Endothelial cell (in vitro differentiated cells): Measurements from ENCODE around the gene FGGY. TPM values are rescaled to one million over a fixed set of nuclear protein-coding genes. Genes with fewer than 3 reads are reported as not detected.
"Not testable (repeated sequence)": the region's sequence is repeated elsewhere in the genome, so short reads cannot be mapped to it uniquely, and the experiment has no call there.

Source experiments
- DNase-seq: peaks from one replicate; pipeline ENCODE4 v3.0.0; 2021; ENCODE audit warnings: low spot score
- H3K27ac Mint-ChIP-seq: one replicate; pipeline ENCODE4 v1.8.0; 2021; ENCODE audit warnings: mixed read lengths, inconsistent platforms; ENCODE audit not compliant: unreplicated experiment
- H3K27me3 Mint-ChIP-seq: one replicate; pipeline ENCODE4 v1.8.0; 2021; ENCODE audit warnings: mild to moderate bottlenecking, moderate library complexity, mixed read lengths, inconsistent platforms; ENCODE audit not compliant: unreplicated experiment
- H3K36me3 Mint-ChIP-seq: one replicate; pipeline ENCODE4 v1.8.0; 2021; ENCODE audit warnings: mild to moderate bottlenecking, low read depth, mixed read lengths, inconsistent platforms; ENCODE audit not compliant: unreplicated experiment
- H3K4me1 Mint-ChIP-seq: one replicate; pipeline ENCODE4 v1.8.0; 2021; ENCODE audit warnings: mild to moderate bottlenecking, mixed read lengths, inconsistent platforms; ENCODE audit not compliant: unreplicated experiment
- H3K4me3 Mint-ChIP-seq: one replicate; pipeline ENCODE4 v1.8.0; 2021; ENCODE audit warnings: mild to moderate bottlenecking, mixed read lengths, inconsistent platforms; ENCODE audit not compliant: unreplicated experiment
- H3K9me3 Mint-ChIP-seq: one replicate; pipeline ENCODE4 v1.8.0; 2021; ENCODE audit warnings: mixed read lengths, inconsistent platforms; ENCODE audit not compliant: unreplicated experiment
- long read RNA-seq: library from polyadenylated mRNA; unstranded; transcript quantifications from one replicate; pipeline ENCODE4 v2.0.0, GENCODE V29; 2020; ENCODE audit not compliant: unreplicated experiment
- total RNA-seq: library from RNA; stranded (reverse); fragmentation: NEBNext Ultra II Directional; extraction: Animal tissue kit (Norgen Biotek cat#: 25700); gene quantifications from one replicate; pipeline ENCODE4 v1.2.1, GENCODE V29; 2021; ENCODE audit not compliant: unreplicated experiment
- TF ChIP-seq, protein P1 (sequence below): fragments of 200-600 bp; sonication (generic); IDR thresholded peaks from one replicate; pipeline ENCODE4 v1.5.0; 2021; ENCODE audit warnings: antibody characterized with exemption; ENCODE audit not compliant: unreplicated experiment

Gene FGGY, protein sequence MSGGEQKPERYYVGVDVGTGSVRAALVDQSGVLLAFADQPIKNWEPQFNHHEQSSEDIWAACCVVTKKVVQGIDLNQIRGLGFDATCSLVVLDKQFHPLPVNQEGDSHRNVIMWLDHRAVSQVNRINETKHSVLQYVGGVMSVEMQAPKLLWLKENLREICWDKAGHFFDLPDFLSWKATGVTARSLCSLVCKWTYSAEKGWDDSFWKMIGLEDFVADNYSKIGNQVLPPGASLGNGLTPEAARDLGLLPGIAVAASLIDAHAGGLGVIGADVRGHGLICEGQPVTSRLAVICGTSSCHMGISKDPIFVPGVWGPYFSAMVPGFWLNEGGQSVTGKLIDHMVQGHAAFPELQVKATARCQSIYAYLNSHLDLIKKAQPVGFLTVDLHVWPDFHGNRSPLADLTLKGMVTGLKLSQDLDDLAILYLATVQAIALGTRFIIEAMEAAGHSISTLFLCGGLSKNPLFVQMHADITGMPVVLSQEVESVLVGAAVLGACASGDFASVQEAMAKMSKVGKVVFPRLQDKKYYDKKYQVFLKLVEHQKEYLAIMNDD
- 41.2 TPM for total RNA-seq
- long read RNA-seq, transcript FGGY-201 (16 exons, 1,976 nt), result major isoform, 5 of 36 reads
- long read RNA-seq, partial matches to known transcripts, result 2 of 36 reads
- long read RNA-seq, other reads (novel, unspliced or antisense), result 29 of 36 reads

DNA sequence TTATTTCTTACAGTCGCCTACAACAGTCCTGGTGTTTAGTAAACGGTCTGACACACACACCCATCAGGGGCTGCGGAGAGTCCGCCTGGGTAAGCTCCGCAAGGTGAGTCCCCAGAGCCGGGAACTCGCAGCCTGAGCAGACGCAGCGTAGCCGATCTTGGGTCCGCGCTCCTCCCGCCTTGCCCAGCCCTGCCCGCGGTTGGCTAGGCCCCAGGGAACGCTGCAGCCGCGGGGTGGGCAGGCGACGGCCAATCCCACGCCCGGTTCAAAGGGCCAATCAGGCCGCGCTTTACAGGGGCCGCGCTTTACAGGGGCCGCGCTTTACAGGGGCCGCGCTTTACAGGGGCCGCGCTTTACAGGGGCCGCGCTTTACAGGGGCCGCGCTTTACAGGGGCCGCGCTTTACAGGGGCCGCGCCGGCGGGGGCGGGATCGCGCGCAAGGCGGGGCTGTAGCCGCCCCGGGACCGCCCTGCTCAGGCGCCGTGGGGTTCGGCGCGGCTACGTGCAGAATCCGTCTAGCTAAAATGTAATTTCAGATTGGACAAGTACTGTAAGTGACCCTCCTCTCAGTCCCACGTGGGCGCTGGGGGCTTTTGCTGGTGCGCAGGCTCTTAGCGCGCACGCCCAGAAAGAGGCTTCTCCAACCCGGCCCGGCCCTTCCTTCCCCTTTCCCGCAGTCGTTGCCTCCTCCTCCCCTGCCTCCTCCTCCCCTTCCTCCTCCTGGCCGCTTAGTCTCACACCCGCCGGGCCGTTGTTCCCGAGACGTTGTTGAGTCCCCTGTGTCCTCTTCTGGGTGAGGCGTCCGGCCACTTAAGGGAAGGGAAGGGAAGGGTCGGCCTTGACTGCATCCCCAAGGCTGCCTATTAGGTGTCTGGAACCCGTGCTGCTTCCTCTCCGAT, at the start of gene FGGY:
FGGY (plus strand) TSS at position 737 of the 899 bp plus-strand sequence. CDS start 24,456 bp downstream, outside the sequence.
- Mint-ChIP-seq H3K27me3 (no peaks in the 10 kb centered on the region), H3K4me3 (peak within 1 kb of the TSS; percentile 84), H3K4me1 (peaks cover 32% of the 10 kb centered on the region), H3K27ac (peak within 1 kb of the TSS; percentile 92), H3K9me3 (peaks cover 5% of the 10 kb centered on the region), H3K36me3 (peaks cover 4% of the 10 kb centered on the region)
- TF ChIP-seq, protein P1, sequence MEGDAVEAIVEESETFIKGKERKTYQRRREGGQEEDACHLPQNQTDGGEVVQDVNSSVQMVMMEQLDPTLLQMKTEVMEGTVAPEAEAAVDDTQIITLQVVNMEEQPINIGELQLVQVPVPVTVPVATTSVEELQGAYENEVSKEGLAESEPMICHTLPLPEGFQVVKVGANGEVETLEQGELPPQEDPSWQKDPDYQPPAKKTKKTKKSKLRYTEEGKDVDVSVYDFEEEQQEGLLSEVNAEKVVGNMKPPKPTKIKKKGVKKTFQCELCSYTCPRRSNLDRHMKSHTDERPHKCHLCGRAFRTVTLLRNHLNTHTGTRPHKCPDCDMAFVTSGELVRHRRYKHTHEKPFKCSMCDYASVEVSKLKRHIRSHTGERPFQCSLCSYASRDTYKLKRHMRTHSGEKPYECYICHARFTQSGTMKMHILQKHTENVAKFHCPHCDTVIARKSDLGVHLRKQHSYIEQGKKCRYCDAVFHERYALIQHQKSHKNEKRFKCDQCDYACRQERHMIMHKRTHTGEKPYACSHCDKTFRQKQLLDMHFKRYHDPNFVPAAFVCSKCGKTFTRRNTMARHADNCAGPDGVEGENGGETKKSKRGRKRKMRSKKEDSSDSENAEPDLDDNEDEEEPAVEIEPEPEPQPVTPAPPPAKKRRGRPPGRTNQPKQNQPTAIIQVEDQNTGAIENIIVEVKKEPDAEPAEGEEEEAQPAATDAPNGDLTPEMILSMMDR, result no peak
- peak; percentile 88 for DNase-seq

DNA sequence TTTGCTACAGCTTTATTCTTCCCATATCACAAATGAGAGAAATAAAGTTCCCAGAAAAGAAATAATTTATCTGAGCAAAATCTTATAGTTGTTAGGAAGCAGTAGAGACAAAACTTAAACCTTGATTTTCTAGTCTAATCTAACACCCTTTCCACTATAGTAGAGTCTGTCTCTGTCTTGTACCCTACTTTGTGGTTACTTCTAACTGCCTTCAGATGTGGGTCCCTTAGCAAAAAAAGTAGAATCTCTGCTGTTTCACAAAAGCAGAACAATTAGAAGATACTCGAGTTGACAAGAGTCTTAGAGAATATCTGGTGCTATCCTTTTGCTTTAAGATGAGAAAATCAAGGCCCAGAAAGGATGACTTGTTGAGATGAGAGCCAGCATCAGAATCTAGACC, 48.1 kb upstream of the FGGY start:
- DNase-seq, result no peak
- peaks cover 1% of the 10 kb centered on the region for H3K27me3 Mint-ChIP-seq
- peaks cover 7% of the 10 kb centered on the region for H3K9me3 Mint-ChIP-seq
- H3K36me3 Mint-ChIP-seq, result no peaks in the 10 kb centered on the region
- TF ChIP-seq, protein P1, result no peak
- H3K4me3 Mint-ChIP-seq, result no peak overlapping the region
- no peak overlapping the region for H3K27ac Mint-ChIP-seq
- no peaks in the 10 kb centered on the region for H3K4me1 Mint-ChIP-seq

DNA sequence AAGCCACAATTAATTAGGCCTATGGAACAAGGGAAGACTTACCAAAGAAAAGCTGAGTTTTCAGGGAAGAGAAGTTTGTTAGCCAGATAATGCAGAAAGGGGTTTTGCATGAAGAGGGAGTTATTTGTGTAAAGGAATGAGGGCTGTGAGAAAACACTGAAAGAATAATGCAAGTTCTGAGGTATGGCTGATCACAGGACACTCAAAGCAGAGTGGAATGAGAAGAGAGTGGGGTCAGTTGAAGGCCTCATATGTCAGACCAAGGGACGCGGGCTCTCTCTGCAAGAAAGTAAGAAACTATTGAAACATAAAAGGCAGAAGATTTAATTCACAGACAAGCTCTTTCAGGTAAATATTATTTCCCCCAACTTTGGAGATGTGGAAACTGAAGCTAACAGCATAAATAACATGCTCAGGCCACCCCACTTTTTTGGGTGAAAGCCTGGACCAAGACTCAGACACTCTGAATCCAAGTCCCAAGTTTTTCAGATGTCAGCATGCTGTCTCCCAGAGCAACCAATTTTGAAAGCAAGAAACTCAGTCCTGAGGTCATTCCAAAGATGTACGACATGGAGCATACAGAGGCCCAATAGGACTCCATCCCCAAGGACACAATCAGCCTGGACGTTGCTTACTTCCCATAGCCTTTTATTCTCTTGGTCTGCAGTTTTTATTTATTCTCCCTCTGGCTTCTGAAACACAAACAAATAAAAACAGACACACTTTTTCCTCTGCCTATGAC, 47.3 kb upstream of the FGGY start:
- H3K4me3 Mint-ChIP-seq, result no peak overlapping the region
- peaks cover 7% of the 10 kb centered on the region for H3K9me3 Mint-ChIP-seq
- DNase-seq, result no peak
- no peaks in the 10 kb centered on the region for H3K4me1 Mint-ChIP-seq
- H3K27me3 Mint-ChIP-seq, result peaks cover 1% of the 10 kb centered on the region
- H3K36me3 Mint-ChIP-seq, result no peaks in the 10 kb centered on the region
- no peak overlapping the region for H3K27ac Mint-ChIP-seq
- TF ChIP-seq, protein P1, result no peak

DNA sequence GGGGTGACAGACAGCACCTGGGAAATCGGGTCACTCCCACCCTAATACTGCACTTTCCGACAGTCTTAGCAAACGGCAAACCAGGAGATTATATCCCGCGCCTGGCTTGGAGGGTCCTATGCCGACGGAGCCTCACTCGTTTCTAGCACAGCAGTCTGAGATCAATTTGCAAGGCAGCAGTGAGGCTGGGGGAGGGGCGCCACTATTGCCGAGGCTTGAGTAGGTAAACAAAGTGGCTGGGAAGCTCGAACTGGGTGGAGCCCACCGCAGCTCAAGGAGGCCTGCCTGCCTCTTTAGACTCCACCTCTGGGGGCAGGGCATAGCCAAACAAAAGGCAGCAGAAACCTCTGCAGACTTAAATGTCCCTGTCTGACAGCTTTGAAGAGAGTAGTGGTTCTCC, 45.8 kb upstream of the FGGY start:
- H3K4me1 Mint-ChIP-seq, H3K27ac Mint-ChIP-seq, H3K27me3 Mint-ChIP-seq, H3K36me3 Mint-ChIP-seq, H3K4me3 Mint-ChIP-seq, DNase-seq, H3K9me3 Mint-ChIP-seq: not testable (repeated sequence)

DNA sequence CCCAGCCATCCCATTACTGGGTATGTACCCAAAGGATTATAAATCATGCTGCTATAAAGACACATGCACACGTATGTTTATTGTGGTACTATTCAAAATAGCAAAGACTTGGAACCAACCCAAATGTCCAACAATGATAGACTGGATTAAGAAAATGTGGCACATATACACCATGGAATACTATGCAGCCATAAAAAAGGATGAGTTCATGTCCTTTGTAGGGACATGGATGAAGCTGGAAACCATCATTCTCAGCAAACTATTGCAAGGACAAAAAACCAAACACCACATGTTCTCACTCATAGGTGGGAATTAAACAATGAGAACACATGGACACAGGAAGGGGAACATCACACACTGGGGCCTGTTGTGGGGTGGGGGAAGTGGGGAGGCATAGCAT, 40.5 kb upstream of the FGGY start:
- H3K36me3 Mint-ChIP-seq, H3K9me3 Mint-ChIP-seq, H3K4me3 Mint-ChIP-seq, DNase-seq, H3K27ac Mint-ChIP-seq, H3K27me3 Mint-ChIP-seq: not testable (repeated sequence)
- peaks cover 20% of the 10 kb centered on the region for H3K4me1 Mint-ChIP-seq
